Femur (tissue), 1 donor: ENCODE measurements around the gene NR2C2.

Source experiments
- DNase-seq: peaks from one replicate; pipeline ENCODE4 v3.0.0-alpha.2; 2017

Gene NR2C2

GRCh38 chr3:15065550-15066007 lies 118.2 kb downstream of the NR2C2 start:
- DNase-seq, result no peak

- no peak for DNase-seq
Measured at GRCh38 chr3:15066467-15066866, 119.1 kb downstream of the NR2C2 start.

GRCh38 chr3:15069441-15069840 lies 122.1 kb downstream of the NR2C2 start:
- no peak for DNase-seq

GRCh38 chr3:15071699-15072098 lies 124.3 kb downstream of the NR2C2 start:
- no peak for DNase-seq

- DNase-seq, result no peak
Measured at GRCh38 chr3:15074500-15074899, 127.1 kb downstream of the NR2C2 start.

- no peak for DNase-seq
Measured at GRCh38 chr3:15079091-15079490, 131.7 kb downstream of the NR2C2 start.

- DNase-seq, result no peak
Measured at GRCh38 chr3:15081960-15082664, 134.7 kb downstream of the NR2C2 start.

- no peak for DNase-seq
Measured at GRCh38 chr3:15083252-15083651, 135.9 kb downstream of the NR2C2 start.

GRCh38 chr3:15086263-15086662 lies 138.9 kb downstream of the NR2C2 start:
- DNase-seq, result no peak

GRCh38 chr3:15086699-15087098 lies 139.3 kb downstream of the NR2C2 start:
- no peak for DNase-seq

GRCh38 chr3:15089201-15089600 lies 141.8 kb downstream of the NR2C2 start:
- no peak for DNase-seq

- no peak for DNase-seq
Measured at GRCh38 chr3:15091575-15091974, 144.2 kb downstream of the NR2C2 start.

GRCh38 chr3:15092686-15093085 lies 145.3 kb downstream of the NR2C2 start:
- no peak for DNase-seq

GRCh38 chr3:15094187-15094875 lies 146.9 kb downstream of the NR2C2 start:
- DNase-seq, result no peak

GRCh38 chr3:15096046-15096445 lies 148.7 kb downstream of the NR2C2 start:
- no peak for DNase-seq

- DNase-seq, result no peak
Measured at GRCh38 chr3:15097891-15098290, 150.5 kb downstream of the NR2C2 start.
